ENCODE measurements around the gene ZNF513.
A peak's percentile ranks its signal among the peaks of the same experiment; 100 is the strongest.

DNA sequence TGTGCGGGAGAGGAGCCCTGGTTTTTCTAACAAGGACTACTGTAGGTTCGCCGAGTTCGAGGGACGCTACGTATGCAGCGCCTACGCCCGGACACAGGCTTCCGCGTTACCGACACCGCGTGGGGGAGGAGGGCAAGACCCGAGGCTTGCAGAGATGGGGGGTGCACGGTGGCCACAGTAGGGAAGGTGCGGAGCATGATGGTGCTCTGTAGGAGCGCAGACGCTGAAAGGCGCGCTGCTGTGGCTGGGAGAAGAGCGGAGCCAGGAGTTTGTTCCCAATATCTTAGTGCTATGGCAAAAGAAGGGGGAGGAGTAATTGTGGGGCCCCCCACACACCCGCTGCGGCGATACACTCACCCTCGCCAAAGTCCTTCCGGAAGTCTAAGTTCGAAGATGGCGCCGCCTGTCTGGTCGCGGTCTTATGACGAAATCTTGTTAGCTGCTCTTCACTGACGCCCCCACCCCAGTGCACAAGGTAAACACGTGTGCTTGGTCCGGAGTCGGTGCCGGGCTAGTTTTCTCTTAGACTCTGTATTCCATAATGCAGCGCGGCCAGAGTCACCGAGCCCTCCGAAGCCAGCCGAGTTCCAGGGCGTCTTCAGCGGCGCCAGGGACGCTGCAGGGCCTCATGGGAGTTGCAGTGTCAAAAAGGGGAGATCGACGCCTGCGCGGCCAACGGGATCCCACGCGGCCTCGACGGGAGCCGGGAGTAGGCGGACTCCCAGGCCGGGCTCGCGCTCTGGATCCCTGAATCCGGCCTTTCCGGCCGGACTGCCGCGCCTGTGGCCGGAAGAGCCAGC is 24.0 kb downstream of the ZNF513 start, which contains the start of gene GTF3C2:
- TF ChIP-seq, protein P1, sequence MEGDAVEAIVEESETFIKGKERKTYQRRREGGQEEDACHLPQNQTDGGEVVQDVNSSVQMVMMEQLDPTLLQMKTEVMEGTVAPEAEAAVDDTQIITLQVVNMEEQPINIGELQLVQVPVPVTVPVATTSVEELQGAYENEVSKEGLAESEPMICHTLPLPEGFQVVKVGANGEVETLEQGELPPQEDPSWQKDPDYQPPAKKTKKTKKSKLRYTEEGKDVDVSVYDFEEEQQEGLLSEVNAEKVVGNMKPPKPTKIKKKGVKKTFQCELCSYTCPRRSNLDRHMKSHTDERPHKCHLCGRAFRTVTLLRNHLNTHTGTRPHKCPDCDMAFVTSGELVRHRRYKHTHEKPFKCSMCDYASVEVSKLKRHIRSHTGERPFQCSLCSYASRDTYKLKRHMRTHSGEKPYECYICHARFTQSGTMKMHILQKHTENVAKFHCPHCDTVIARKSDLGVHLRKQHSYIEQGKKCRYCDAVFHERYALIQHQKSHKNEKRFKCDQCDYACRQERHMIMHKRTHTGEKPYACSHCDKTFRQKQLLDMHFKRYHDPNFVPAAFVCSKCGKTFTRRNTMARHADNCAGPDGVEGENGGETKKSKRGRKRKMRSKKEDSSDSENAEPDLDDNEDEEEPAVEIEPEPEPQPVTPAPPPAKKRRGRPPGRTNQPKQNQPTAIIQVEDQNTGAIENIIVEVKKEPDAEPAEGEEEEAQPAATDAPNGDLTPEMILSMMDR (IDR thresholded peaks at IDR 0.05): peak in 2 of 3 experiments; percentile 22 to 42
- no peak for TF ChIP-seq POLR2A (IDR thresholded peaks at IDR 0.05)
